ENCODE data around the gene SET.

The SET gene

DNA sequence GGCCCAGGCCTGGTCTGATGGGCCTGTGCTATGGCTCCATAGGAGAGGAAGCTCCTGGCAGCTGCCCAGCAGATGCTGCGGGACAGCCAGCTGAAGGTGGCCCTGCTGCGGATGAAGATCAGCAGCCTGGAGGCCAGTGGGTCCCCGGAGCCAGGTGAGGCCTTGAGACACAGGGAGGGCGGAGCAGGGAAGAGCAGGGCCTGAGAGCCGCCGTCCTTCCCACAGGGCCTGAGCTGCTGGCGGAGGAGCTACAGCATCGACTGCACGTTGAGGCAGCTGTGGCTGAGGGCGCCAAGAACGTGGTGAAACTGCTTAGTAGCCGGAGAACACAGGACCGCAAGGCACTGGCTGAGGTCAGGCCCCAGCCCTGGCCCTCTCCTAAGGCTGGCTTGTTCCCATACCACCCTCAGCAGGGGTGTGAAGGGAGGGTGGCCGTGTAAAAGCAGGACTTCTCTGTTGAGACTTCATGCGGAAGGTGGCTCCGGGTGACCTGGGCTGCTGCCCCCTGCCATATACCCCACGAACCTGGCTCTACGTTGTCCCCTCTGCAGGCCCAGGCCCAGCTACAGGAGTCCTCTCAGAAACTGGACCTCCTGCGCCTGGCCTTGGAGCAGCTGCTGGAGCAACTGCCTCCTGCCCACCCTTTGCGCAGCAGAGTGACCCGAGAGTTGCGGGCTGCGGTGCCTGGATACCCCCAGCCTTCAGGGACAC is 17.8 kb downstream of the SET start:
- POLR2A ChIA-PET = interaction anchor here (1.0 to 1.3 kb wide), 3 partner anchors 17 to 112 kb away, joined by 3 to 4 read pairs (median 3); partner anchors contain the start of genes ENDOG, SET and ZDHHC12
- CTCF ChIA-PET = no interaction called here
- no peak for DNase-seq (ENCODE audit: extremely low spot score)
- no peak for TF ChIP-seq ELF4 (IDR thresholded peaks at IDR 0.05)
- TF ChIP-seq ZNF384 (IDR thresholded peaks at IDR 0.05) = no peak
- TF ChIP-seq SUZ12 (IDR thresholded peaks at IDR 0.05) = no peak

GRCh38 chr9:128707446-128707845 is 18.4 kb downstream of the SET start:
- TF ChIP-seq LEF1 (IDR thresholded peaks at IDR 0.05; ENCODE audit: borderline replicate concordance) = no peak
- no peak for TF ChIP-seq FOXM1 (IDR thresholded peaks at IDR 0.05; ENCODE audit: borderline replicate concordance)
- TF ChIP-seq ZNF384 (IDR thresholded peaks at IDR 0.05) = no peak
- TF ChIP-seq TARDBP (IDR thresholded peaks at IDR 0.05) = no peak
- no peak for TF ChIP-seq HDGF (IDR thresholded peaks at IDR 0.05; ENCODE audit: borderline replicate concordance)
- TF ChIP-seq, protein P1, sequence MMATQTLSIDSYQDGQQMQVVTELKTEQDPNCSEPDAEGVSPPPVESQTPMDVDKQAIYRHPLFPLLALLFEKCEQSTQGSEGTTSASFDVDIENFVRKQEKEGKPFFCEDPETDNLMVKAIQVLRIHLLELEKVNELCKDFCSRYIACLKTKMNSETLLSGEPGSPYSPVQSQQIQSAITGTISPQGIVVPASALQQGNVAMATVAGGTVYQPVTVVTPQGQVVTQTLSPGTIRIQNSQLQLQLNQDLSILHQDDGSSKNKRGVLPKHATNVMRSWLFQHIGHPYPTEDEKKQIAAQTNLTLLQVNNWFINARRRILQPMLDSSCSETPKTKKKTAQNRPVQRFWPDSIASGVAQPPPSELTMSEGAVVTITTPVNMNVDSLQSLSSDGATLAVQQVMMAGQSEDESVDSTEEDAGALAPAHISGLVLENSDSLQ (IDR thresholded peaks at IDR 0.05) = no peak
- no peak for TF ChIP-seq ARNT (IDR thresholded peaks at IDR 0.05)
- POLR2A ChIA-PET = interaction anchor here (1.0 kb wide), 1 partner anchor 18 kb away, joined by 4 read pairs; the partner anchor contains the start of gene SET
- CTCF ChIA-PET = no interaction called here
- DNase-seq (ENCODE audit: extremely low spot score) = no peak

DNA sequence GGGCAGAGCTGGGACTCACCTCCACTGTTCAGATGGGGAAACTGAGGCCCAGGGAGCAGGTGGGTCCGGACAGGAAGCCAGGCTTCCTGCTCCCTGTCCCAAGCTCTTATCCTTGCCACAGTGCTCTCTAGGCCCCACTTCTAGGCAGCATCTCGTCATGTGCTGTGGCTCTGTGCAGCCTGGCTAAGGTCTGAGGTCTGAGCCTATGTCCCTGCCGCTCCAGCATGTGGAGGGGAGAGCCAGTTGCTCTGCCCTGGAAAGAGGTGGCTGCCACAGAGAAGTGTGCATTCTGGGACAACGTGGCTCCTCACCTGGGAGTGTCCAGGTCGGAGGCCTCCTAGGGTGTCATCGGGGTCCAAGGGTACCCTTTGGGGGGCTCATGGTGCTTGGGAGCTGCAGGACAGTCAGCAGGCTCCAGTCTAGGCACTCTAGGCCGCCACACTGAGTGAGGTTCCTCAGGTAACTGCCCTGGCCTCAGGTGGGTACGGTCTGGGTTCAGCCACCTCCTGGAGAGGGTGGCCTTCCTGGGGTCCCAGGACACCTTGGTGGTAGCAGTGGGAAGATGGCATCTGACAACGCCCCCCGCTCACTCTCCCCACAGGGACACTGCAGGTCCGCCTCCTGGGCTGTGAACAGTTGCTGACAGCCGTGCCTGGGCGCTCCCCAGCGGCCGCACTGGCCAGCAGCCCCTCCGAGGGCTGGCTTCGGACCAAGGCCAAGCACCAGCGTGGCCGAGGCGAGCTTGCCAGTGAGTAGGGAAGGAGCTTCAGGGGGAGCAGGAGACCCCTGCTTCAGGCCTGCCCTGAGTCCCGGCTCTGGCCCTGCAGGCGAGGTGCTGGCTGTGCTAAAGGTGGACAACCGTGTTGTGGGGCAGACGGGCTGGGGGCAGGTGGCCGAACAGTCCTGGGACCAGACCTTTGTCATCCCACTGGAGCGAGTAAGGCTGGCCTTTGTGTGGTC is 23.7 kb downstream of the SET start:
- ChIA-PET POLR2A (no interaction called here), CTCF (no interaction called here)
- no peak for DNase-seq (ENCODE audit: extremely low spot score)
- TF ChIP-seq ZNF384 (IDR thresholded peaks at IDR 0.05) (no peak), FOXM1 (IDR thresholded peaks at IDR 0.05; ENCODE audit: borderline replicate concordance) (no peak)

DNA sequence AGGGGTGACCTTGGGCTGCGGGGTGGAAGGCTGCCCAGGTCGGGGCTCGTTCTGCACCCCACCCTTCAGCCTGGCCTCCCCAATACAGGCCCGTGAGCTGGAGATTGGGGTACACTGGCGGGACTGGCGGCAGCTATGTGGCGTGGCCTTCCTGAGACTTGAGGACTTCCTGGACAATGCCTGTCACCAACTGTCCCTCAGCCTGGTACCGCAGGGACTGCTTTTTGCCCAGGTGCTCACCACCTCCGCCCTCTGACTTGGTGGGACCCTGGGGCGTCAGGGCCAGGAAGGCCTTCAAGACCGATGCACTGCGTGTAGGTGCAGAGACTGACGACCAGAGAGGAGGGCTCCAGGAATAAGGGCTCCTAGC is 24.4 kb downstream of the SET start:
- TF ChIP-seq, protein P1 (IDR thresholded peaks at IDR 0.05) = no peak
- TF ChIP-seq SP1 (IDR thresholded peaks at IDR 0.05) (no peak), L3MBTL2 (conservative IDR thresholded peaks at IDR 0.05) (no peak), FOXA1 (IDR thresholded peaks at IDR 0.05) (no peak), FOXM1 (IDR thresholded peaks at IDR 0.05; ENCODE audit: borderline replicate concordance) (no peak), TARDBP (IDR thresholded peaks at IDR 0.05) (no peak), ZNF384 (IDR thresholded peaks at IDR 0.05) (no peak), NFRKB (IDR thresholded peaks at IDR 0.05) (no peak), BHLHE40 (IDR thresholded peaks at IDR 0.05; ENCODE audit: borderline replicate concordance) (no peak), SUZ12 (IDR thresholded peaks at IDR 0.05) (no peak)
- ChIA-PET POLR2A (no interaction called here), CTCF (no interaction called here)

GRCh38 chr9:128713941-128714573 is 25.0 kb downstream of the SET start:
- TF ChIP-seq FOXA1 (IDR thresholded peaks at IDR 0.05) = no peak
- TF ChIP-seq, protein P1 (IDR thresholded peaks at IDR 0.05) = no peak
- no peak for TF ChIP-seq ELF4 (IDR thresholded peaks at IDR 0.05)
- no peak for TF ChIP-seq ZNF384 (IDR thresholded peaks at IDR 0.05)
- no peak for TF ChIP-seq HDGF (IDR thresholded peaks at IDR 0.05; ENCODE audit: borderline replicate concordance)
- no peak for TF ChIP-seq FOXM1 (IDR thresholded peaks at IDR 0.05; ENCODE audit: borderline replicate concordance)
- no peak for TF ChIP-seq TARDBP (IDR thresholded peaks at IDR 0.05)
- no peak for TF ChIP-seq L3MBTL2 (conservative IDR thresholded peaks at IDR 0.05)
- no peak for TF ChIP-seq LEF1 (IDR thresholded peaks at IDR 0.05; ENCODE audit: borderline replicate concordance)
- no peak for TF ChIP-seq SUZ12 (IDR thresholded peaks at IDR 0.05)
- ChIA-PET POLR2A (no interaction called here), CTCF (no interaction called here)
- no peak for DNase-seq (ENCODE audit: extremely low spot score)

More for the DNA sequence above, 24.4 kb downstream of the SET start:
- no peak for DNase-seq (ENCODE audit: extremely low spot score)

- TF ChIP-seq ZNF384 (IDR thresholded peaks at IDR 0.05) (no peak), SUZ12 (IDR thresholded peaks at IDR 0.05) (no peak), FOXK2 (IDR thresholded peaks at IDR 0.05) (no peak), ELF4 (IDR thresholded peaks at IDR 0.05) (no peak), FOXA1 (IDR thresholded peaks at IDR 0.05) (no peak), CTBP1 (IDR thresholded peaks at IDR 0.05; ENCODE audit: borderline replicate concordance) (no peak), ARNT (IDR thresholded peaks at IDR 0.05) (no peak), FOXM1 (IDR thresholded peaks at IDR 0.05; ENCODE audit: borderline replicate concordance) (no peak), NFRKB (IDR thresholded peaks at IDR 0.05) (no peak), TARDBP (IDR thresholded peaks at IDR 0.05) (no peak), SP1 (IDR thresholded peaks at IDR 0.05) (no peak), BHLHE40 (IDR thresholded peaks at IDR 0.05; ENCODE audit: borderline replicate concordance) (no peak), HDGF (IDR thresholded peaks at IDR 0.05; ENCODE audit: borderline replicate concordance) (no peak), LEF1 (IDR thresholded peaks at IDR 0.05; ENCODE audit: borderline replicate concordance) (no peak), L3MBTL2 (conservative IDR thresholded peaks at IDR 0.05) (no peak)
- TF ChIP-seq, protein P1 (IDR thresholded peaks at IDR 0.05) = no peak
- CTCF ChIA-PET = no interaction called here
- DNase-seq (ENCODE audit: extremely low spot score) = no peak
- POLR2A ChIA-PET = no interaction called here
Measured at GRCh38 chr9:128714586-128715435, 25.8 kb downstream of the SET start.

All from HEK293T (cell line).